K562 (cell line): ENCODE measurements around the gene HOXB1. TPM values are rescaled to one million over a fixed set of nuclear protein-coding genes. Genes with fewer than 3 reads are reported as not detected.

Experiments
- ATF7 ChIP-seq: fragments of 450-650 bp; IDR thresholded peaks from 2 replicates; pipeline ENCODE4 v1.7.1; 2014; ENCODE audit warnings: mild to moderate bottlenecking, moderate library complexity
- BRCA1 ChIP-seq, 2 experiments: fragments of 450-650 bp in 1 of 2; sonication (generic) in 1 of 2; formaldehyde crosslinking in 1 of 2; IDR thresholded peaks; 2 replicates each; pipeline versions ENCODE4 v1.5.0 to v1.6.1; 2017 to 2020; ENCODE audit warnings: mild to moderate bottlenecking in 1 of 2, missing genetic modification reagents in 1 of 2
- CBFA2T2 ChIP-seq: fragments of 450-650 bp; conservative IDR thresholded peaks from 2 replicates; pipeline ENCODE4 v1.6.1; 2017; ENCODE audit warnings: mild to moderate bottlenecking
- FOSL1 ChIP-seq: fragments of 200-800 bp; sonication (Bioruptor generic); conservative IDR thresholded peaks from 2 replicates; pipeline ENCODE4 v1.6.1; 2016; ENCODE audit warnings: missing genetic modification characterization, missing compliant biosample characterization
- GTF2E2 ChIP-seq: fragments of 200-800 bp; sonication (Bioruptor generic); IDR thresholded peaks from 2 replicates; pipeline ENCODE4 v1.6.1; 2016; ENCODE audit warnings: missing genetic modification characterization, missing compliant biosample characterization
- HDAC1 ChIP-seq, 2 experiments: fragments of 450-650 bp; IDR thresholded peaks; 2 replicates each; pipeline ENCODE4 v1.6.1; 2016 to 2017; ENCODE audit warnings: inconsistent platforms in 1 of 2, mild to moderate bottlenecking in 1 of 2, moderate library complexity in 1 of 2
- HDAC3 ChIP-seq: fragments of 450-650 bp; IDR thresholded peaks from 2 replicates; pipeline ENCODE4 v1.6.1; 2018; ENCODE audit warnings: borderline replicate concordance, mild to moderate bottlenecking, moderate library complexity; ENCODE audit not compliant: partially characterized antibody
- KAT8 ChIP-seq: fragments of 450-650 bp; IDR thresholded peaks from 2 replicates; pipeline ENCODE4 v1.6.1; 2016; ENCODE audit warnings: low read depth, mild to moderate bottlenecking
- L3MBTL2 ChIP-seq: fragments of 450-650 bp; IDR thresholded peaks from 2 replicates; pipeline ENCODE4 v1.6.1; 2016; ENCODE audit warnings: mild to moderate bottlenecking, moderate library complexity
- NCOR1 ChIP-seq: fragments of 450-650 bp; IDR thresholded peaks from 2 replicates; pipeline ENCODE4 v1.6.1; 2016; ENCODE audit warnings: mild to moderate bottlenecking, moderate library complexity
- NEUROD1 ChIP-seq: fragments of 150-350 bp; IDR thresholded peaks from 2 replicates; pipeline ENCODE4 v1.6.1; 2014; ENCODE audit warnings: borderline replicate concordance, low read length, low read depth; ENCODE audit not compliant: partially characterized antibody
- NR2C2 ChIP-seq, 2 experiments: fragments of 200-800 bp in 1 of 2; sonication (Bioruptor generic) in 1 of 2; sonication (generic) in 1 of 2; formaldehyde crosslinking in 1 of 2; IDR thresholded peaks; 2 replicates each; pipeline versions ENCODE4 v1.6.1 to v1.8.0; 2016 to 2022; ENCODE audit warnings: mild to moderate bottlenecking in 1 of 2, missing compliant biosample characterization in 1 of 2, missing genetic modification characterization in 1 of 2, missing genetic modification reagents in 1 of 2
- POLR2AphosphoS5 ChIP-seq: IDR thresholded peaks from 2 replicates; pipeline ENCODE4 v1.6.1; 2011; ENCODE audit warnings: mild to moderate bottlenecking, low read depth, low read length, moderate library complexity; ENCODE audit not compliant: control insufficient read depth, insufficient read depth
- SIN3A ChIP-seq, 2 experiments: fragments of 150-350 bp in 1 of 2; IDR thresholded peaks; 2 replicates each; pipeline ENCODE4 v1.6.1; 2011 to 2016; ENCODE audit warnings: borderline replicate concordance in 2 of 2, low read depth in 2 of 2, low read length in 2 of 2, mild to moderate bottlenecking in 2 of 2, moderate library complexity in 2 of 2; ENCODE audit not compliant: control insufficient read depth in 1 of 2
- SMAD1 ChIP-seq: fragments of 150-350 bp; IDR thresholded peaks from 2 replicates; pipeline ENCODE4 v1.6.1; 2014; ENCODE audit warnings: low read length, low read depth; ENCODE audit not compliant: partially characterized antibody
- SREBF1 ChIP-seq: fragments of 150-350 bp; IDR thresholded peaks from 2 replicates; pipeline ENCODE4 v1.6.1; 2014; ENCODE audit warnings: antibody characterized with exemption, low read depth, low read length, borderline replicate concordance
- STAT5A ChIP-seq: IDR thresholded peaks from 2 replicates; pipeline ENCODE4 v1.6.1; 2012; ENCODE audit warnings: low read length, inconsistent platforms, borderline replicate concordance
- TAF9B ChIP-seq: fragments of 450-650 bp; IDR thresholded peaks from 2 replicates; pipeline ENCODE4 v1.6.1; 2018; ENCODE audit warnings: mild to moderate bottlenecking; ENCODE audit not compliant: partially characterized antibody
- TBL1XR1 ChIP-seq, 2 experiments: IDR thresholded peaks; 2 replicates each; pipeline ENCODE4 v1.6.1; 2012; ENCODE audit warnings: improper control_type of control experiment in 2 of 2, low read length in 2 of 2, mild to moderate bottlenecking in 1 of 2
- TCF3 ChIP-seq: sonication (generic); formaldehyde crosslinking; IDR thresholded peaks from 2 replicates; pipeline ENCODE4 v1.4.0; 2020; ENCODE audit warnings: mild to moderate bottlenecking, missing genetic modification reagents
- TGIF2 ChIP-seq: sonication (generic); formaldehyde crosslinking; IDR thresholded peaks from 2 replicates; pipeline ENCODE4 v1.8.1; 2022; ENCODE audit warnings: mild to moderate bottlenecking, missing genetic modification reagents, moderate library complexity
- U2AF2 ChIP-seq: fragments of 200-400 bp; formaldehyde crosslinking; optimal IDR thresholded peaks from 2 replicates; pipeline ENCODE3; 2017; ENCODE audit warnings: low read depth, mild to moderate bottlenecking, low read length
- ZKSCAN8 ChIP-seq: fragments of 200-800 bp; sonication (Bioruptor generic); IDR thresholded peaks from 2 replicates; pipeline ENCODE4 v1.6.1; 2016; ENCODE audit warnings: missing genetic modification characterization, missing compliant biosample characterization
- ZNF551 ChIP-seq: fragments of 250-450 bp; sonication (Bioruptor Pico); IDR thresholded peaks from 2 replicates; pipeline ENCODE4 v1.5.0; 2021; ENCODE audit warnings: mild to moderate bottlenecking, moderate library complexity
- ZNF584 ChIP-seq: fragments of 200-800 bp; sonication (Bioruptor generic); IDR thresholded peaks from 2 replicates; pipeline ENCODE4 v1.6.1; 2016; ENCODE audit warnings: low read depth, mild to moderate bottlenecking, missing genetic modification characterization, missing compliant biosample characterization
- polyA plus RNA-seq, 8 experiments: library from polyadenylated mRNA; depleted of rRNA in 4 of 8; stranded (reverse) in 5 of 8; unstranded in 3 of 8; fragments of >200 nt; fragmentation: Nextera tagmentation in 2 of 8; fragmentation: Illumina TruSeq in 1 of 8; extraction: Ambion mirVana in 2 of 8; extraction: Trizol in 1 of 8; gene quantifications; 2 replicates each; pipeline versions ENCODE4 v1.2.1 to v1.2.3, GENCODE V29; 2011 to 2014; ENCODE audit warnings: inconsistent platforms in 1 of 8, missing spikeins in 1 of 8
- total RNA-seq, 7 experiments: library from RNA; depleted of rRNA in 6 of 7; stranded (reverse); fragments of >200 nt in 6 of 7; fragmentation: Illumina TruSeq in 2 of 7; extraction: Trizol in 2 of 7; gene quantifications; 2 replicates each; pipeline versions ENCODE4 v1.2.1 to v1.2.3, GENCODE V29; 2011 to 2021; ENCODE audit warnings: low replicate concordance in 1 of 7
- TF ChIP-seq, protein P1 (sequence below): fragments of 200-800 bp; sonication (Bioruptor generic); IDR thresholded peaks from 2 replicates; pipeline ENCODE4 v1.6.1; 2017; ENCODE audit warnings: missing genetic modification characterization, missing compliant biosample characterization

HOXB1 gene
- total and polyA plus RNA-seq, 9 of the 15 experiments (the other 6 are each of a cell fraction or from before 2014, with no cell fraction given): 0.04 TPM; not detected in 8

GRCh38 chr17:48555258-48556228 lies 24.7 kb upstream of the HOXB1 start (continued):
- peak; percentile 70 for TF ChIP-seq TAF9B
- TF ChIP-seq BRCA1 (IDR thresholded peaks at IDR 0.05): no peak
- TF ChIP-seq BRCA1 (CRISPR knock-in tag; IDR thresholded peaks at IDR 0.05): no peak
- no peak for TF ChIP-seq NR2C2 (CRISPR knock-in tag; IDR thresholded peaks at IDR 0.05)
- peak; percentile 87 for TF ChIP-seq NR2C2 (tag; IDR thresholded peaks at IDR 0.05)
- TF ChIP-seq ZNF584 (CRISPR knock-in tag): no peak
- TF ChIP-seq CBFA2T2: peak; percentile 50
- TF ChIP-seq NCOR1: peak; percentile 80
- TF ChIP-seq FOSL1 (tag): peak; percentile 49; the same call in 1 of the 2 replicates
- TF ChIP-seq TGIF2 (CRISPR knock-in tag): no peak
- no peak for TF ChIP-seq U2AF2
- peak; percentile 55 for TF ChIP-seq TCF3 (CRISPR knock-in tag)
- 0 out of 2 replicates have a peak, but pooled peaks have one; percentile 39 for TF ChIP-seq GTF2E2 (tag)
- peak; percentile 83 for TF ChIP-seq POLR2AphosphoS5
- peak; percentile 17 to 86; a peak in 2 of 4 replicates for TF ChIP-seq HDAC1 (IDR thresholded peaks at IDR 0.05)
- TF ChIP-seq SMAD1: peak; percentile 72
- 0 out of 4 replicates have a peak, but pooled peaks of 1 of the 2 experiments have one; percentile 27 for TF ChIP-seq SIN3A (IDR thresholded peaks at IDR 0.05; ENCODE audit: borderline replicate concordance in 2 of 2, control insufficient read depth in 1 of 2, low read depth in 2 of 2, low read length in 2 of 2)
- TF ChIP-seq KAT8: no peak
- TF ChIP-seq HDAC3: peak; percentile 68
- TF ChIP-seq STAT5A: peak; percentile 64; the same call in 1 of the 2 replicates
- TF ChIP-seq, protein P1, sequence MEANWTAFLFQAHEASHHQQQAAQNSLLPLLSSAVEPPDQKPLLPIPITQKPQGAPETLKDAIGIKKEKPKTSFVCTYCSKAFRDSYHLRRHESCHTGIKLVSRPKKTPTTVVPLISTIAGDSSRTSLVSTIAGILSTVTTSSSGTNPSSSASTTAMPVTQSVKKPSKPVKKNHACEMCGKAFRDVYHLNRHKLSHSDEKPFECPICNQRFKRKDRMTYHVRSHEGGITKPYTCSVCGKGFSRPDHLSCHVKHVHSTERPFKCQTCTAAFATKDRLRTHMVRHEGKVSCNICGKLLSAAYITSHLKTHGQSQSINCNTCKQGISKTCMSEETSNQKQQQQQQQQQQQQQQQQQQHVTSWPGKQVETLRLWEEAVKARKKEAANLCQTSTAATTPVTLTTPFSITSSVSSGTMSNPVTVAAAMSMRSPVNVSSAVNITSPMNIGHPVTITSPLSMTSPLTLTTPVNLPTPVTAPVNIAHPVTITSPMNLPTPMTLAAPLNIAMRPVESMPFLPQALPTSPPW (CRISPR knock-in tag): peak; percentile 90
- TF ChIP-seq ATF7: peak; percentile 92
- 0 out of 2 replicates have a peak, but pooled peaks have one; percentile 43 for TF ChIP-seq ZKSCAN8
- TF ChIP-seq TBL1XR1 (IDR thresholded peaks at IDR 0.05; ENCODE audit: low read length in 2 of 2): peak in 1 of 2 experiments; percentile 93; a peak in 2 of 4 replicates
- no peak for TF ChIP-seq L3MBTL2
- TF ChIP-seq NEUROD1: peak; percentile 96
- no peak for TF ChIP-seq SREBF1
- TF ChIP-seq ZNF551: no peak
